Left hindlimb (tissue), 1 donor: Measurements from ENCODE around the gene CPEB1.
"Not testable (repeated sequence)": the region's sequence is repeated elsewhere in the genome, so short reads cannot be mapped to it uniquely, and the experiment has no call there.

ENCODE experiments used
- DNase-seq: peaks from one replicate; pipeline ENCODE4 v3.0.0-alpha.2; 2018

CPEB1 gene

GRCh38 chr15:82648257-82649103 lies 1.3 kb upstream of the CPEB1 start:
- DNase-seq: no peak

DNA sequence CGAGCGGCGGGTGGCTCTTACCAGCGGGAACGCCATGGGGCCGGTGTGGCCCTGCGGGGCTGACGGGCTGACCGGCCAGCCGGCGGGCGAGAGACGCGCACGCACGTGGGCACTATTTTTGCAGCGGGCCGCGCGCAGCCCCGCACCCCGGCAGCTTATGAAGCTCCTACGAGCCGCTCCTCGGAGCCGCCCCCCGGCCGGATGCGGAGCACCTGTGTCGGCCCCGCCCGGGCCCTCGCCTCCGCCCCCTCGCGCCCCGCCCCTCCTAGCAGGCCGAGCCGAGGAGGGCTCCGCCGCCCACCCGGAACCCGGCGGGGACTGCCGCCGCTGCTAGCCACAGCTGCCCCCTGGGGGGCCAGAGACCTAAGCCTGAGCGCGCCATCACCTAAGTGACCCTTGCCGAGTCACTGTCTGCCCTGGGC lies 683 bp upstream of the CPEB1 start:
- no peak for DNase-seq

DNA sequence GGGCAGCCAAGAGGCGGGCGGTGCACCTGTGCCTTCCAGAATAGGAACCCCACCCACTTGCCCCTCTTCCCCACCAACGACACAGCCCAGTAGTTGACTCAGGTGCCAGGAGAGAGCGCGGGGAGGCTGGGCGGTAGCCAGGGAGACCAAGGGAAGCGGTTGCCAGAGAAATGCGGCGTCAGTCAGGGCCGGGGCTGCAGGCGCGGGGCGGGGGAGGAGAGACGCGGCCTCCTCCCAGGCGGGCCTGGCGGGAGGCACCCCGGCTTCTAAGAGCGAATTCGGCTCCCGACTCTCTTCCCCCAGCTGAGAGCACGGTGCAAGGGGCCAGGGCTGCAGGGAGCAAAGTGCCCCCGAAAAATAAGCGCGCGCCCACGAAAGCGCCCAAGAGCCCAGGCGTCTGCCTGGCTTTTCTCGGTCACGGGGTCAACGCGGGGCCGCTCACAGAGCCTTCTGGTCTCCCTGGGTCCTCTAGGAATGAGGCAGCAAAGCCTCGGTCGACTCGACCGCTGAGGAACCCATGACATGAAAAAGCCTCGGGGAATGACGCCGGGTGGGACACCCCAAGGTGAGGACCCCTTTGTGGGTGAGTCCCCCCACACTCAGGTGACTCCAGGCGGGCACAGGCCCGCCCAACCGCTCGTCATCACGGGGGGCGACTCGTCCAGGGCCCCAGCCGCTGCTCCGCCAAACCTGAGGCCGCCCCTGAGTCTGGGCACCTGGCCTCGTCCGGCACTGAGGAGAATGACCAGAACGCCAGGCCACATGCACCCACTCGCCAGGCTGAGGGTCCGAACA lies 716 bp downstream of the CPEB1 start:
- no peak for DNase-seq

- not testable (repeated sequence) for DNase-seq
Measured at GRCh38 chr15:82644967-82645852, 2.0 kb downstream of the CPEB1 start.

DNA sequence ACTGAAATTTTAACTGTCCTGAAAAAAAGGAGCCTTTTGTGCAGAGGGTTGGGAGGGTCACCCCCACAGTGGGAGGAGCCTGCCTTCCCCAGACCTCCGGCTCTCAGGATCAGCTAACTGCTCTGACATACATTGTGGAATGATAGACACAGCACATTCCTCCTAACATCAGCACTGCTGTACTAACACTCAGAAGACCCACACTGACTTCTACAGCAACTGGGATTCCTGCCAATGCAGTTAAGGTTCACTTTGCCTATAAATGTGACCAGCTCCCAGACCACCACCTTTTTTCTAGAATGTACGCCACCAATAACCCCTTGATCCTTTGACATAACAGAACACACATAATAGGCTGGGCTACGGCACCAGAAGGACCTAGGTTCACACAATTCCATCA lies 3.2 kb downstream of the CPEB1 start:
- no peak for DNase-seq

DNA sequence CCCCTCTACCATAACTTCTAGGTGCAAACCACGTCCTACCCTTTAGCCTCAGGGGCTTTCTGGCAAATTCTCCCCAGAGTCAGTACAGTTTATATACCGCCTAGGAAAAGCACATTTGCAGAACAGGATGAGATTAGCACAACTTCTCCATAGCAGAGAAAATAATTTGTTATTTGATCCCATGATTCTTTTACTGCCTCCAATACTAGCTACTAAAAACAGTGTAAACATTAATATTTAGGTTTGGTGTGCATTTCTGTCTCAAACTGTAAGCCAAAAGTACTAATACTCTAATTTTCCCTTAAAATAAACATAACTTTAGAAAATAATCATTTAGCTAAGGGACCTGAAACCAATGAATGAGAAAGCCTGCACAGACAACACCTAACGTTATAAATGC lies 4.5 kb downstream of the CPEB1 start:
- no peak for DNase-seq

- DNase-seq: no peak
Measured at GRCh38 chr15:82641129-82641798, 5.9 kb downstream of the CPEB1 start.

DNA sequence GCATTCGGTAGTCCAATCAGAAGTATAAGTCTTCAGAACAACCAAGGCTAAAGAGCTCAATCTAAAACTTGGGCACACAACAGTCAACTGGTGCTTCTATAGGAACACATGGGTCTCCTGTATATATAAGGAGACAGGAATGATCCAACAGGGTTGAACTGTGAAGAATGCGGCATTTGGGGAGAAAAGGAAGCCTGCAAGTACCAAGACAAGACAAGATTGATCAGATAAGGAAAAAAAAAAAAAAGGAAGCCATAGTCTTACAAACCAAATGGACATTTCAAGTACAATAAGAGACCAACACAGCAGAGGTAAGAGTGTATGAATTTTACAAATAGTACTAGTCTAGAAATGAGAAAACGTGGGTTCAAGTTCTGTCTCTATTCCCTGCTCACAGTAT lies 6.5 kb downstream of the CPEB1 start:
- DNase-seq: no peak

DNA sequence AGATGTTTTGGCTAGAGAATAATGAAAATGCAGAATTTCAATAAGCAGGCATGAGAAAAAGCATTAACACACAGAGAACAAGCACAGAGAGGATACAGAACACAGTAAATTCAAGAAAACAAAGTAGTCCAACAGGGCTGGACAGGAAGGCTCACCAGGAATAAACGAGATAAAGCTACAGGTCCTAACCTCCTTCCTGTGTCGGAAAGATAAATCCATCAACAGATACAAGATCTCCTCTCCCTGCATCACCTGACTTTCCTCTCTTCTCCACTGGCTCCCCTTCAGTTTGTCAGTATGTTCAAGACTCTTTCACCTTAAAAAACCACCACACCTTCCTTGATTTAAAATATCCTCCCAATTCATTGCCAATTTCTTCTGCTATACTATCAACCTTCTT lies 11.4 kb downstream of the CPEB1 start:
- DNase-seq: no peak

- DNase-seq: no peak
Measured at GRCh38 chr15:82630033-82630432, 17.1 kb downstream of the CPEB1 start.

- no peak for DNase-seq
Measured at GRCh38 chr15:82625136-82625535, 22.0 kb downstream of the CPEB1 start.

DNA sequence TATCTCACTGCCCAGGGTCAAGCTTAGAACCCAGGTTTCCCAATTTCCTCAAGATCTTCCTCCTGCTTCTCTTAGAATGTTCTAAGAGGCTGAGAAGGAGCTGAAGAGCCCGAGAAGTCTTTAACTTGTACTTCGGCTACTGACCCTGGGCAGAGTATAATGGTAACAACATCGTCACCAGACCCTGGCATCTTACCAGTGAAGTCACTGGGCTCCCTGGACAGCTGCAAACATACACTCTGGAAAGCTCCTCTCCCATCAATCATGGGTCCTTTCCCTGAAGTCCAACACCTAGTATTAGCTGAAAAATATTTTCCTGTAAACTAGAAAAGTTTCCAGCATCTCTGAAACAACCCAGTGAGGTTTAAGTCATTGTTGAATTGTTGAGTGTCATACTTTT lies 22.7 kb downstream of the CPEB1 start:
- no peak for DNase-seq

- no peak for DNase-seq
Measured at GRCh38 chr15:82624008-82624407, 23.2 kb downstream of the CPEB1 start.

DNA sequence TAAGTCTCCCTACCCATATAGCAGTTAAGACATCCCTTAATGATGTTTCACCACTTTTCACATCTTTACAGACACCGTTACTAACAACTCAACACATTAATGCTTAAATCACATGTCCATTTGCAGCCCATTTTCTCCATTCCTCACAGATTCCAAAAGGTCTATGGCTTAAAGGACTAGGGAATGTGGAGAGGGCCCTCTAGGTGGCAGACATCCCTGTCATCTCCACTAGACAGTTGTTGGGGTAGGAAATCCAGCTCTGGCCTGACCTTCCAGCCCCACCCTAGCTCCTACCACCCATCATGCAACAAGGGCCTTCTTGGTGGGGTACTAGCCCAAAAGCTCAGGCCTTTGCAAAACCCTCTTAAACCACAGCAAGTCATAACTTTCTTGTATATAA lies 25.2 kb downstream of the CPEB1 start:
- DNase-seq: no peak

DNA sequence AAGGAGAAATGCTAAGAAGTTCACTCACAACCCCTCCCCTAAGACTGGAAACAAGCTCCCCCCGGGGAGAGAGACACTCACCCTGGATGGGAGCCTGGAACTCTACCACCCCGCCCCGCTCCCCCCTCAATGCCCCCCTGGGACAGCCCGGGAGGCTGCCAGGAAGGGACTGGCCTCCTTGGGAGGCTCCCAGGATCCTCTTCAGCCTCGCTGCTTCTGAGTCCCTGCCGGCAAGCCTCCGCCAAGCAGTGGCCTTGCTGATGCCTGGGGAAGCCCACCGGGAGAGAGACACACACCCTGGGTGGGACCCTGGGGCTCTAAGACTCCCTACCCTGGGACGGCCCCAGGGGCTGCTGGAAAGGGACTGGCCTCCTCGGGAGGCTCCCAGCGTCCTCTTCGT lies 33.4 kb downstream of the CPEB1 start:
- DNase-seq: no peak

DNA sequence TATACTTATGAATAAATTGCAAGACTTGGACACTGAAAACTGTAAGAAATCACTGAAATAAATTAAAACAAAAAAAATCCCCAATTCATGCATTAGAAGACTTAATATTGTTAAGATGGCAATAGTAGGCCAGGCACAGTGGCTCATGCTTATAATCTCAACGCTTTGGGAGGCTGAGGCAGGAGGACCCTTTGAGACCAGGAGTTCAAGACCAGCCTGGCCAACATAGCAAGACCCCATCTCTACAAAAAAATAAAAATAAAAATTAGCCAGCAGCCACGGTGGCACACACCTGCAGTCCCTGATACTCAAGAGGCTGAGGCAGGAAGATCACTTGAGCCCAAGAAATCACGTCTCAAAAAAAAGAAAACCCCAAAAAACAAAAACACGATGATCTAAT lies 35.8 kb downstream of the CPEB1 start:
- DNase-seq: no peak

DNA sequence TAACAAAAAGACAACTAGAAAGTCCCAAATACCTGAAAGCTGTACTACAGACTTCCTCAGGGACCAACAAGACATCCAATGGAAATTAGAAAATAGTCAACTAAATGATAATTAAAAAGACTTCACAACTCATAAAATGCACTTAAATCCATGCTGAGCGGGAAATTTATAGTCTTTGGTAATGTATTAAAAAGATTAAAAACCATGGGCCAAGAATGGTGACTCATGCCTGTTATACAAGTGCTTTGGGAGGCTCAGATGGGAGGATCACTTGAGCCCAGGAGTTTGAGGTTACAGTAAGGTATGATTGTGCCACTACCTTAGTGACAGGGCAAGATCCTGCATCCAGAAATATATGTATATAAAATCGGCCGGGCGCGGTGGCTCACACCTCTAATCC lies 45.0 kb downstream of the CPEB1 start:
- no peak for DNase-seq

DNA sequence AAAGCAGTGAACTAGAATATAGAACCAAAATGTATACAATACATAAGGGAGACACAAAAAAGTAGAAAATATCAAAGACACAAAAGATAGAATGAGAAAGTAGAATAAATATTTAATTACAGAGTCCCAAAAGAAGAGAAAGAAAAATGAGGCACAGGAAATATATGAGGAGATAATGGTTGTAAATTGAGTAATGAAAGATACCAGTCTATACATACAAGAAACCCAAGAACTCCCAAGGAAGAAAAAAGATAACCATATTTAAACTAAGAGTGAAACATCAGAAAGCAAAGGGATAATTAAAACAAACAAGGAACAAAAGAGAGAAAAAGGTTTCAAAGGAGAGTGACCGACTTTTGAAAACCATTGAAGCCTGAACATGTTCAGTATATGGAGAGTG lies 47.3 kb downstream of the CPEB1 start:
- DNase-seq: no peak

GRCh38 chr15:82597815-82598214 lies 49.3 kb downstream of the CPEB1 start:
- no peak for DNase-seq

DNA sequence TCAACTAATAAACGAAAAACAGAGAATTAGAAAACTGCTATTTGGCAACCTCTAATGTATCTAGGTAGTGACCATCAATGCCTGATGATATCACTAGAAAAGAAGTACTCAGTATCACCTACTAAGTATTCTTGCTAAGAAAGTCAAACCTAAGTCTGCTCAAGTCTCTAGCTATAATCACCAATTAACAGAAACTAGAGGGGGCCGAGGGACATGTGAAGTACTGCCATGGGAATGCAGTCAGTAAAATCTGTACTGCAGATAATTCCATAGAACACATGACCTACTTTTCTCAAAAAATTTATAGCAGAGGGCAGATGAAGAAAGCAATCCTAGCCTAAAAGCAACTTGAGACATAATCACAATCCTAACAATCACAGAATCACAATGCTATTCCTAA lies 51.4 kb downstream of the CPEB1 start:
- DNase-seq: no peak

- DNase-seq: no peak
Measured at GRCh38 chr15:82595203-82595602, 52.0 kb downstream of the CPEB1 start.

GRCh38 chr15:82587805-82588204 lies 59.4 kb downstream of the CPEB1 start:
- no peak for DNase-seq

- DNase-seq: no peak
Measured at GRCh38 chr15:82585072-82585471, 62.1 kb downstream of the CPEB1 start.
